GM23338 (cell line): ENCODE measurements around the gene CCR8. TPM values are rescaled to one million over a fixed set of nuclear protein-coding genes. Genes with fewer than 3 reads are reported as not detected.

Source experiments
- CTCF ChIP-seq, 2 experiments: fragments of 200-600 bp in 1 of 2; sonication (generic) in 1 of 2; conservative IDR thresholded peaks; 2 replicates each; pipeline versions ENCODE4 v1.5.1 to v1.6.1; 2016 to 2017; ENCODE audit warnings: antibody characterized with exemption in 2 of 2, low read depth in 2 of 2, mild to moderate bottlenecking in 2 of 2, moderate library complexity in 1 of 2
- ETS1 ChIP-seq: IDR thresholded peaks from 2 replicates; pipeline ENCODE4 v1.6.1; 2016; ENCODE audit warnings: antibody characterized with exemption
- EZH2phosphoT487 ChIP-seq: fragments of 200-600 bp; sonication (generic); IDR thresholded peaks from one replicate; pipeline ENCODE4 v1.8.1; 2018; ENCODE audit warnings: antibody characterized with exemption; ENCODE audit not compliant: unreplicated experiment
- JUNB ChIP-seq: IDR thresholded peaks from one replicate; pipeline ENCODE4 v1.6.1; 2016; ENCODE audit warnings: antibody characterized with exemption; ENCODE audit not compliant: unreplicated experiment
- POLR2AphosphoS5 ChIP-seq: IDR thresholded peaks from 2 replicates; pipeline ENCODE4 v1.6.1; 2016; ENCODE audit warnings: antibody characterized with exemption, low read depth
- ZNF462 ChIP-seq: fragments of 250-450 bp; sonication (Bioruptor Pico); IDR thresholded peaks from 2 replicates; pipeline ENCODE4 v1.5.0; 2020; ENCODE audit warnings: mild to moderate bottlenecking, moderate library complexity
- polyA plus RNA-seq: library from polyadenylated mRNA; unstranded; fragments of >200 nt; fragmentation: Nextera tagmentation; extraction: Ambion mirVana; gene quantifications from 2 replicates; pipeline ENCODE4 v1.2.1, GENCODE V29; 2016
- total RNA-seq: library from RNA; depleted of rRNA; stranded (reverse); fragments of >200 nt; shearing (Covaris generic); gene quantifications from 2 replicates; pipeline ENCODE4 v1.2.3, GENCODE V29; 2014

Gene CCR8
- total and polyA plus RNA-seq, 2 experiments from 2014 or later, result 0.55 TPM; not detected in 1

GRCh38 chr3:39294446-39295183, 34.9 kb upstream of the CCR8 start (continued):
- TF ChIP-seq ZNF462 (CRISPR knock-in tag) (no peak), EZH2phosphoT487 (no peak), CTCF (conservative IDR thresholded peaks at IDR 0.05; ENCODE audit: low read depth in 2 of 2) (no peak), JUNB (no peak), POLR2AphosphoS5 (no peak), ETS1 (no peak)
